HepG2 (cell line): ENCODE data around the gene DPF1. TPM values are rescaled to one million over a fixed set of nuclear protein-coding genes. Genes with fewer than 3 reads are reported as not detected.

ENCODE experiments used
- BHLHE40 ChIP-seq: IDR thresholded peaks from 2 replicates; pipeline ENCODE4 v1.6.1; 2011; ENCODE audit warnings: low read length, improper control_type of control experiment
- CEBPB ChIP-seq: IDR thresholded peaks from 2 replicates; pipeline ENCODE4 v1.6.1; 2011; ENCODE audit warnings: low read depth, low read length, improper control_type of control experiment, borderline replicate concordance
- CEBPG ChIP-seq: IDR thresholded peaks from 2 replicates; pipeline ENCODE4 v1.6.1; 2016
- EHMT2 ChIP-seq: fragments of 200-600 bp; sonication (generic); IDR thresholded peaks from 2 replicates; pipeline ENCODE4 v1.7.0; 2017; ENCODE audit warnings: antibody characterized with exemption, low read depth, low read length, borderline replicate concordance
- HNRNPLL ChIP-seq: fragments of 200-400 bp; formaldehyde crosslinking; IDR thresholded peaks from 2 replicates; pipeline ENCODE4 v1.6.1; 2017; ENCODE audit warnings: mild to moderate bottlenecking, low read depth, low read length; ENCODE audit not compliant: poor library complexity, severe bottlenecking
- KDM2A ChIP-seq: sonication (generic); formaldehyde crosslinking; IDR thresholded peaks from 2 replicates; pipeline ENCODE4 v1.4.0; 2020; ENCODE audit warnings: low read depth, missing genetic modification reagents, borderline replicate concordance
- NFE2 ChIP-seq: sonication (generic); formaldehyde crosslinking; IDR thresholded peaks from 2 replicates; pipeline ENCODE4 v1.4.0; 2020; ENCODE audit warnings: missing genetic modification reagents
- RFXAP ChIP-seq: sonication (generic); formaldehyde crosslinking; IDR thresholded peaks from 2 replicates; pipeline ENCODE4 v1.4.0; 2020; ENCODE audit warnings: missing genetic modification reagents, borderline replicate concordance
- SCMH1 ChIP-seq: sonication (generic); formaldehyde crosslinking; IDR thresholded peaks from 2 replicates; pipeline ENCODE4 v1.9.0; 2021; ENCODE audit warnings: missing genetic modification reagents, mild to moderate bottlenecking, borderline replicate concordance
- SMAD9 ChIP-seq: sonication (generic); formaldehyde crosslinking; IDR thresholded peaks from 2 replicates; pipeline ENCODE4 v1.5.1; 2020; ENCODE audit warnings: mild to moderate bottlenecking, missing genetic modification reagents
- TEAD3 ChIP-seq: optimal IDR thresholded peaks from 2 replicates; pipeline ENCODE3; 2016; ENCODE audit warnings: borderline replicate concordance
- ZNF552 ChIP-seq: sonication (generic); formaldehyde crosslinking; IDR thresholded peaks from 2 replicates; pipeline ENCODE4 v1.9.0; 2022; ENCODE audit warnings: missing genetic modification reagents, mild to moderate bottlenecking, borderline replicate concordance
- ZNF703 ChIP-seq: sonication (generic); formaldehyde crosslinking; IDR thresholded peaks from 2 replicates; pipeline ENCODE4 v1.5.1; 2020; ENCODE audit warnings: missing genetic modification reagents, mild to moderate bottlenecking, moderate library complexity, borderline replicate concordance
- ZNF816 ChIP-seq: sonication (generic); formaldehyde crosslinking; IDR thresholded peaks from 2 replicates; pipeline ENCODE4 v1.8.0; 2022; ENCODE audit warnings: missing genetic modification reagents, mild to moderate bottlenecking, borderline replicate concordance
- polyA plus RNA-seq, 8 experiments: library from polyadenylated mRNA; depleted of rRNA in 3 of 8; stranded (reverse) in 7 of 8; unstranded in 1 of 8; fragments of >200 nt; fragmentation: Illumina TruSeq in 4 of 8; extraction: Trizol in 4 of 8; gene quantifications; 2 replicates each; pipeline versions ENCODE4 v1.2.1 to v1.2.3, GENCODE V29; 2011 to 2016; ENCODE audit warnings: low read depth in 4 of 8, missing spikeins in 1 of 8, mixed read lengths in 1 of 8; ENCODE audit not compliant: insufficient read depth in 1 of 8
- total RNA-seq, 5 experiments: library from RNA; depleted of rRNA; stranded (reverse); fragments of >200 nt; fragmentation: Illumina TruSeq; extraction: Trizol; gene quantifications; 2 replicates each; pipeline ENCODE4 v1.2.3, GENCODE V29; 2016; ENCODE audit warnings: low read depth in 1 of 5
- TF ChIP-seq, protein P1 (sequence below): sonication (generic); formaldehyde crosslinking; IDR thresholded peaks from 2 replicates; pipeline ENCODE4 v1.4.0; 2020; ENCODE audit warnings: missing genetic modification reagents
- TF ChIP-seq, protein P2 (sequence below): IDR thresholded peaks from 2 replicates; pipeline ENCODE4 v1.6.1; 2016
- TF ChIP-seq, protein P3 (sequence below): sonication (generic); formaldehyde crosslinking; IDR thresholded peaks from 2 replicates; pipeline ENCODE4 v1.8.0; 2022; ENCODE audit warnings: missing genetic modification reagents, mild to moderate bottlenecking, borderline replicate concordance
- TF ChIP-seq, protein P4 (sequence below): sonication (generic); formaldehyde crosslinking; IDR thresholded peaks from 2 replicates; pipeline ENCODE4 v1.5.0; 2020; ENCODE audit warnings: missing genetic modification reagents
- TF ChIP-seq, protein P5 (sequence below): sonication (generic); formaldehyde crosslinking; IDR thresholded peaks from 2 replicates; pipeline ENCODE4 v1.9.0; 2021; ENCODE audit warnings: missing genetic modification reagents, mild to moderate bottlenecking, borderline replicate concordance

The DPF1 gene
- total and polyA plus RNA-seq, 2 of the 13 experiments (the other 11 are each of a cell fraction or from before 2014, with no cell fraction given): 1.0 to 3.2 TPM

DNA sequence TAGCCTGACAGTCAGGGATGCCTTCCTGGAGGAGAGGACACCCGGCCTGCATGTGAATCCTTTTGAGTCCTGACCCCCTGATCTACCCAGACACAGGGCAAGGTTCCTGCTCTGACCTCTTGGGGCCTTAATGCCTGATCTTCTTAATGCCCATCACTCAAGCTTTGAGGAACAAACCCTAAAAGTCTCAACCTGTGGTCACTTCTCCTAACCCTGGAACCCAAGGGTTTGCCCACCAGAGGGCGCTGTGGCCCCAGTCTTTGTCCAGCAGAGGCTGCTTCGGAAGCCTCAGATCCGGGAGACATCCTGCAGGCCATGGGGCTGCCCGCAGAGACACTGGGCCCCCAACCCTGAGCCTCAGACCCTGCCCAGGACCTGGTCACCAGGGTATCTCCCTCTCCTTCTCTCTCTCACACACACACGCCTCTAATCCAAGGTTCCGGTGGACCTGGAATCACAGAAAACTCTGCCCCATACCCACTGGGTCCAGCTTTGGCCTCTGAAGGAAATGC lies 9.8 kb upstream of the DPF1 start (continued):
- peak; percentile 76 for TF ChIP-seq KDM2A (CRISPR knock-in tag)
- no peak for TF ChIP-seq RFXAP (CRISPR knock-in tag)
- TF ChIP-seq ZNF703 (CRISPR knock-in tag): no peak
- TF ChIP-seq CEBPG (CRISPR knock-in tag): no peak
- TF ChIP-seq SCMH1 (CRISPR knock-in tag): no peak
- no peak for TF ChIP-seq ZNF552
- no peak for TF ChIP-seq NFE2 (CRISPR knock-in tag)
- no peak for TF ChIP-seq BHLHE40
- no peak for TF ChIP-seq ZNF816 (CRISPR knock-in tag)
- TF ChIP-seq, protein P1, sequence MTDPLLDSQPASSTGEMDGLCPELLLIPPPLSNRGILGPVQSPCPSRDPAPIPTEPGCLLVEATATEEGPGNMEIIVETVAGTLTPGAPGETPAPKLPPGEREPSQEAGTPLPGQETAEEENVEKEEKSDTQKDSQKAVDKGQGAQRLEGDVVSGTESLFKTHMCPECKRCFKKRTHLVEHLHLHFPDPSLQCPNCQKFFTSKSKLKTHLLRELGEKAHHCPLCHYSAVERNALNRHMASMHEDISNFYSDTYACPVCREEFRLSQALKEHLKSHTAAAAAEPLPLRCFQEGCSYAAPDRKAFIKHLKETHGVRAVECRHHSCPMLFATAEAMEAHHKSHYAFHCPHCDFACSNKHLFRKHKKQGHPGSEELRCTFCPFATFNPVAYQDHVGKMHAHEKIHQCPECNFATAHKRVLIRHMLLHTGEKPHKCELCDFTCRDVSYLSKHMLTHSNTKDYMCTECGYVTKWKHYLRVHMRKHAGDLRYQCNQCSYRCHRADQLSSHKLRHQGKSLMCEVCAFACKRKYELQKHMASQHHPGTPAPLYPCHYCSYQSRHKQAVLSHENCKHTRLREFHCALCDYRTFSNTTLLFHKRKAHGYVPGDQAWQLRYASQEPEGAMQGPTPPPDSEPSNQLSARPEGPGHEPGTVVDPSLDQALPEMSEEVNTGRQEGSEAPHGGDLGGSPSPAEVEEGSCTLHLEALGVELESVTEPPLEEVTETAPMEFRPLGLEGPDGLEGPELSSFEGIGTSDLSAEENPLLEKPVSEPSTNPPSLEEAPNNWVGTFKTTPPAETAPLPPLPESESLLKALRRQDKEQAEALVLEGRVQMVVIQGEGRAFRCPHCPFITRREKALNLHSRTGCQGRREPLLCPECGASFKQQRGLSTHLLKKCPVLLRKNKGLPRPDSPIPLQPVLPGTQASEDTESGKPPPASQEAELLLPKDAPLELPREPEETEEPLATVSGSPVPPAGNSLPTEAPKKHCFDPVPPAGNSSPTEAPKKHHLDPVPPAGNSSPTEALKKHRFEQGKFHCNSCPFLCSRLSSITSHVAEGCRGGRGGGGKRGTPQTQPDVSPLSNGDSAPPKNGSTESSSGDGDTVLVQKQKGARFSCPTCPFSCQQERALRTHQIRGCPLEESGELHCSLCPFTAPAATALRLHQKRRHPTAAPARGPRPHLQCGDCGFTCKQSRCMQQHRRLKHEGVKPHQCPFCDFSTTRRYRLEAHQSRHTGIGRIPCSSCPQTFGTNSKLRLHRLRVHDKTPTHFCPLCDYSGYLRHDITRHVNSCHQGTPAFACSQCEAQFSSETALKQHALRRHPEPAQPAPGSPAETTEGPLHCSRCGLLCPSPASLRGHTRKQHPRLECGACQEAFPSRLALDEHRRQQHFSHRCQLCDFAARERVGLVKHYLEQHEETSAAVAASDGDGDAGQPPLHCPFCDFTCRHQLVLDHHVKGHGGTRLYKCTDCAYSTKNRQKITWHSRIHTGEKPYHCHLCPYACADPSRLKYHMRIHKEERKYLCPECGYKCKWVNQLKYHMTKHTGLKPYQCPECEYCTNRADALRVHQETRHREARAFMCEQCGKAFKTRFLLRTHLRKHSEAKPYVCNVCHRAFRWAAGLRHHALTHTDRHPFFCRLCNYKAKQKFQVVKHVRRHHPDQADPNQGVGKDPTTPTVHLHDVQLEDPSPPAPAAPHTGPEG: no peak
- TF ChIP-seq, protein P2, sequence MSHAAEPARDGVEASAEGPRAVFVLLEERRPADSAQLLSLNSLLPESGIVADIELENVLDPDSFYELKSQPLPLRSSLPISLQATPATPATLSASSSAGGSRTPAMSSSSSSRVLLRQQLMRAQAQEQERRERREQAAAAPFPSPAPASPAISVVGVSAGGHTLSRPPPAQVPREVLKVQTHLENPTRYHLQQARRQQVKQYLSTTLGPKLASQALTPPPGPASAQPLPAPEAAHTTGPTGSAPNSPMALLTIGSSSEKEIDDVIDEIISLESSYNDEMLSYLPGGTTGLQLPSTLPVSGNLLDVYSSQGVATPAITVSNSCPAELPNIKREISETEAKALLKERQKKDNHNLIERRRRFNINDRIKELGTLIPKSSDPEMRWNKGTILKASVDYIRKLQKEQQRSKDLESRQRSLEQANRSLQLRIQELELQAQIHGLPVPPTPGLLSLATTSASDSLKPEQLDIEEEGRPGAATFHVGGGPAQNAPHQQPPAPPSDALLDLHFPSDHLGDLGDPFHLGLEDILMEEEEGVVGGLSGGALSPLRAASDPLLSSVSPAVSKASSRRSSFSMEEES (CRISPR knock-in tag): no peak
- TF ChIP-seq TEAD3 (CRISPR knock-in tag): peak; percentile 28
- TF ChIP-seq, protein P3, sequence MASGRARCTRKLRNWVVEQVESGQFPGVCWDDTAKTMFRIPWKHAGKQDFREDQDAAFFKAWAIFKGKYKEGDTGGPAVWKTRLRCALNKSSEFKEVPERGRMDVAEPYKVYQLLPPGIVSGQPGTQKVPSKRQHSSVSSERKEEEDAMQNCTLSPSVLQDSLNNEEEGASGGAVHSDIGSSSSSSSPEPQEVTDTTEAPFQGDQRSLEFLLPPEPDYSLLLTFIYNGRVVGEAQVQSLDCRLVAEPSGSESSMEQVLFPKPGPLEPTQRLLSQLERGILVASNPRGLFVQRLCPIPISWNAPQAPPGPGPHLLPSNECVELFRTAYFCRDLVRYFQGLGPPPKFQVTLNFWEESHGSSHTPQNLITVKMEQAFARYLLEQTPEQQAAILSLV (CRISPR knock-in tag): no peak
- no peak for TF ChIP-seq CEBPB
- no peak for TF ChIP-seq EHMT2
- no peak for TF ChIP-seq HNRNPLL
- TF ChIP-seq, protein P4, sequence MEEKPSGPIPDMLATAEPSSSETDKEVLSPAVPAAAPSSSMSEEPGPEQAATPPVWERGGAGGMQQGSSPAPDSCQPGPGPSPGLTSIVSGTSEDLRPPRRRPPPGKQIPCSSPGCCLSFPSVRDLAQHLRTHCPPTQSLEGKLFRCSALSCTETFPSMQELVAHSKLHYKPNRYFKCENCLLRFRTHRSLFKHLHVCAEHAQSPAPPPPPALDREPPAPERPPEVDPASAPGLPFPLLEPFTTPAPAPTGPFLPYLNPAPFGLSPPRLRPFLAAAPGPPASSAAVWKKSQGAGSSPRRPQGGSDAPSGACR (CRISPR knock-in tag): no peak
- TF ChIP-seq SMAD9 (CRISPR knock-in tag): no peak
- TF ChIP-seq, protein P5, sequence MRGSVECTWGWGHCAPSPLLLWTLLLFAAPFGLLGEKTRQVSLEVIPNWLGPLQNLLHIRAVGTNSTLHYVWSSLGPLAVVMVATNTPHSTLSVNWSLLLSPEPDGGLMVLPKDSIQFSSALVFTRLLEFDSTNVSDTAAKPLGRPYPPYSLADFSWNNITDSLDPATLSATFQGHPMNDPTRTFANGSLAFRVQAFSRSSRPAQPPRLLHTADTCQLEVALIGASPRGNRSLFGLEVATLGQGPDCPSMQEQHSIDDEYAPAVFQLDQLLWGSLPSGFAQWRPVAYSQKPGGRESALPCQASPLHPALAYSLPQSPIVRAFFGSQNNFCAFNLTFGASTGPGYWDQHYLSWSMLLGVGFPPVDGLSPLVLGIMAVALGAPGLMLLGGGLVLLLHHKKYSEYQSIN (CRISPR knock-in tag): no peak
